Measurements from ENCODE around the gene UBE2L3. TPM values are rescaled to one million over a fixed set of nuclear protein-coding genes. Genes with fewer than 3 reads are reported as not detected.
"Not testable (repeated sequence)": the region's sequence is repeated elsewhere in the genome, so short reads cannot be mapped to it uniquely, and the experiment has no call there.

Gene UBE2L3
- total and polyA plus RNA-seq, 4 donors: 37.2 to 63.0 (median 44.0) TPM

DNA sequence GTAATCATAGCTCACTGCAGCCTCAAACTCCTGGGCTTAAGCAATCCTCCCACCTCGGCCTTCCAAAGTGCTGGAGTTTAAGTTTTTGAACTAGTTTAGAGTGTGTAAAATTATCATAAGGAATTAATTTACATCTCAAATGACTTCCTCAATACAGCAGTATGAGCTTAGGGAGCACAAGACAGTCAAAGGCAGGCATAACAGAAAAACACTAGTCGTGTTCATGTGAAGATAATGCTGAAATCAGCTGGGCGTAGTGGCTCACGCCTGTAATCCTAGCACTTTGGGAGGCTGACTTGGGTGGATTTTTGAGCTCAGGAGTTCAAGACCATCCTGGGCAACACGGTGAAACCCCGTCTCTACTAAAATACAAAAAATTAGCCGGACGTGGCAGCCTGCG is 36.5 kb downstream of the UBE2L3 start:
- TF ChIP-seq, protein P1, sequence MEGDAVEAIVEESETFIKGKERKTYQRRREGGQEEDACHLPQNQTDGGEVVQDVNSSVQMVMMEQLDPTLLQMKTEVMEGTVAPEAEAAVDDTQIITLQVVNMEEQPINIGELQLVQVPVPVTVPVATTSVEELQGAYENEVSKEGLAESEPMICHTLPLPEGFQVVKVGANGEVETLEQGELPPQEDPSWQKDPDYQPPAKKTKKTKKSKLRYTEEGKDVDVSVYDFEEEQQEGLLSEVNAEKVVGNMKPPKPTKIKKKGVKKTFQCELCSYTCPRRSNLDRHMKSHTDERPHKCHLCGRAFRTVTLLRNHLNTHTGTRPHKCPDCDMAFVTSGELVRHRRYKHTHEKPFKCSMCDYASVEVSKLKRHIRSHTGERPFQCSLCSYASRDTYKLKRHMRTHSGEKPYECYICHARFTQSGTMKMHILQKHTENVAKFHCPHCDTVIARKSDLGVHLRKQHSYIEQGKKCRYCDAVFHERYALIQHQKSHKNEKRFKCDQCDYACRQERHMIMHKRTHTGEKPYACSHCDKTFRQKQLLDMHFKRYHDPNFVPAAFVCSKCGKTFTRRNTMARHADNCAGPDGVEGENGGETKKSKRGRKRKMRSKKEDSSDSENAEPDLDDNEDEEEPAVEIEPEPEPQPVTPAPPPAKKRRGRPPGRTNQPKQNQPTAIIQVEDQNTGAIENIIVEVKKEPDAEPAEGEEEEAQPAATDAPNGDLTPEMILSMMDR (IDR thresholded peaks at IDR 0.05; ENCODE audit: control extremely low read depth, extremely low read depth): no peak
- ATAC-seq (ENCODE audit: insufficient read depth, low FRiP score) (no peak), DNase-seq (no peak)
- no peak overlapping the region for H3K27ac ChIP-seq (ENCODE audit: low read depth in 1 of 2, low read length in 1 of 2)
- H3K9ac ChIP-seq (ENCODE audit: insufficient read depth in 1 of 2, low read length in 2 of 2): no peak overlapping the region
- peaks cover 0 to 3% (median 0%) of the 10 kb centered on the region in 5 donors for H3K4me1 ChIP-seq (ENCODE audit: control insufficient read depth in 5 of 5, insufficient read depth in 5 of 5, low read length in 5 of 5)
- H3K9me3 ChIP-seq (ENCODE audit: control insufficient read depth in 4 of 4, insufficient read depth in 3 of 4, low read length in 3 of 4): no peaks in the 10 kb centered on the region
- H3K36me3 ChIP-seq (ENCODE audit: control insufficient read depth in 4 of 4, insufficient read depth in 4 of 4, low read length in 4 of 4): peaks cover 0 to 2% (median 0%) of the 10 kb centered on the region in 4 donors
- no peak overlapping the region for H3K4me3 ChIP-seq
- 84 to 87% methylated on average over 9 of the region's 9 CpGs for WGBS, 2 donors
- H3K27me3 ChIP-seq (ENCODE audit: control insufficient read depth in 3 of 3, insufficient read depth in 3 of 3, low read length in 2 of 3): no peaks in the 10 kb centered on the region

DNA sequence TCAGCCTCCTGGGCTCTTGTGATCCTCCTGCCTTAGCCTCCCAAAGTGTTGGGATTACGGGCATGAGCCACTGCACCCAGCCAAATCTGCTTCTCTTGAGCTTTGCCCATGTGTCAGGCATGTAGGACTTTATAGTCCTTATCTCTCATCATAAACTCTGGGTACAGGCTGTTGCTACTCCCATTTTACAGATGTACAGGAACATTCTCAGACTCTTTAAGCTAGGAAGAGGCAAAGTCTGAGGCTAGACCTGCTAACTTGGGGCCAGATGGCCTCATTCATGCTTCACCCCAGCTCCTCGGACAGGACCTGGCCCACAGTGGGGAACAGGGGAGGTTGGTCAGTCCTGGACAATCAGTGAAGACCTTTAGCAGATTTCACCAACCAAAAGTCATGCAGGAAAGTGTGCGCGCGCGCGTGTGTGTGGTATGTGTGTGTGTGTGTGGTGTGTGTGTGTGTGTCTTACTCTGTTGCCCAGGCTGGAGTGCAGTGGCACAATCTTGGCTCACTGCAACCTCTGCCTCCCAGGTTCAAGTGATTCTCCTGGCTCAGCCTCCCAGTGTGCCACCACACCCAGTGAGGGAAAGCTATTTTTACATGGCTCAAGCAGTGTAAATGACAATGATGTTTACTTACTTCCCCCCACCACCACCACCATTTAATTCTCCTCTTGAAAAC is 38.5 kb downstream of the UBE2L3 start:
- H3K27ac ChIP-seq (ENCODE audit: low read depth in 1 of 2, low read length in 1 of 2): no peak overlapping the region
- H3K9ac ChIP-seq (ENCODE audit: insufficient read depth in 1 of 2, low read length in 2 of 2): no peak overlapping the region
- H3K27me3 ChIP-seq (ENCODE audit: control insufficient read depth in 3 of 3, insufficient read depth in 3 of 3, low read length in 2 of 3): no peaks in the 10 kb centered on the region
- DNase-seq (no peak), ATAC-seq (ENCODE audit: insufficient read depth, low FRiP score) (no peak)
- H3K4me1 ChIP-seq (ENCODE audit: control insufficient read depth in 5 of 5, insufficient read depth in 5 of 5, low read length in 5 of 5): peaks cover 0 to 5% (median 0%) of the 10 kb centered on the region in 5 donors
- H3K9me3 ChIP-seq (ENCODE audit: control insufficient read depth in 4 of 4, insufficient read depth in 3 of 4, low read length in 3 of 4): no peaks in the 10 kb centered on the region
- 95 to 98% methylated on average over 7 of the region's 7 CpGs for WGBS, 2 donors
- TF ChIP-seq, protein P1 (IDR thresholded peaks at IDR 0.05; ENCODE audit: control extremely low read depth, extremely low read depth): no peak
- peaks cover 1 to 4% (median 1%) of the 10 kb centered on the region in 4 donors for H3K36me3 ChIP-seq (ENCODE audit: control insufficient read depth in 4 of 4, insufficient read depth in 4 of 4, low read length in 4 of 4)
- no peak overlapping the region for H3K4me3 ChIP-seq

DNA sequence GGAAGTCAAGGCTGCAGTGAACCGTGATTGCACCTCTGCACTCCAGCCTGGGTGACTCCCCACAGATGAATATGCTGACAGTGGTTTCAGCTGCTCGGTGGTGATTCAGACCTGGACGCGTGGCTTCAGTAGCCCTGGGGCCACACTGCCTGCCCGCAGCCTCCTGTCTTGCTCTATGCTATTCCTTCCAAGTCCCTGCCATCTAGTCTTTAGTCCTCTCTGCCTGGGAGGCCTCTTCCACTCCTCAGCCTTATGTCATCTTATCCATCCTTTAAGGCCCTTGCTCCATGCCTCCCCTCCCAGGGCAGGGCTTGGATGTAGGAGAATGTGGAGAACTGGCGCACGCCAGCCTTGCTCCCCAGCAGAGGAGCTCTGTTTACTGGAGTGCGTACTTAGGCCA is 39.3 kb downstream of the UBE2L3 start:
- Histone ChIP-seq H3K9me3 (ENCODE audit: control insufficient read depth in 4 of 4, insufficient read depth in 3 of 4, low read length in 3 of 4) (no peaks in the 10 kb centered on the region), H3K27ac (ENCODE audit: low read depth in 1 of 2, low read length in 1 of 2) (no peak overlapping the region), H3K27me3 (ENCODE audit: control insufficient read depth in 3 of 3, insufficient read depth in 3 of 3, low read length in 2 of 3) (no peaks in the 10 kb centered on the region), H3K36me3 (ENCODE audit: control insufficient read depth in 4 of 4, insufficient read depth in 4 of 4, low read length in 4 of 4) (peaks cover 3 to 10% (median 7%) of the 10 kb centered on the region in 4 donors), H3K4me3 (no peak overlapping the region), H3K4me1 (ENCODE audit: control insufficient read depth in 5 of 5, insufficient read depth in 5 of 5, low read length in 5 of 5) (peaks cover 0 to 5% (median 0%) of the 10 kb centered on the region in 5 donors), H3K9ac (ENCODE audit: insufficient read depth in 1 of 2, low read length in 2 of 2) (no peak overlapping the region)
- no peak for ATAC-seq (ENCODE audit: insufficient read depth, low FRiP score)
- TF ChIP-seq, protein P1 (IDR thresholded peaks at IDR 0.05; ENCODE audit: control extremely low read depth, extremely low read depth): no peak
- no peak for DNase-seq
- 93 to 94% methylated on average over 8 of the region's 8 CpGs for WGBS, 2 donors

DNA sequence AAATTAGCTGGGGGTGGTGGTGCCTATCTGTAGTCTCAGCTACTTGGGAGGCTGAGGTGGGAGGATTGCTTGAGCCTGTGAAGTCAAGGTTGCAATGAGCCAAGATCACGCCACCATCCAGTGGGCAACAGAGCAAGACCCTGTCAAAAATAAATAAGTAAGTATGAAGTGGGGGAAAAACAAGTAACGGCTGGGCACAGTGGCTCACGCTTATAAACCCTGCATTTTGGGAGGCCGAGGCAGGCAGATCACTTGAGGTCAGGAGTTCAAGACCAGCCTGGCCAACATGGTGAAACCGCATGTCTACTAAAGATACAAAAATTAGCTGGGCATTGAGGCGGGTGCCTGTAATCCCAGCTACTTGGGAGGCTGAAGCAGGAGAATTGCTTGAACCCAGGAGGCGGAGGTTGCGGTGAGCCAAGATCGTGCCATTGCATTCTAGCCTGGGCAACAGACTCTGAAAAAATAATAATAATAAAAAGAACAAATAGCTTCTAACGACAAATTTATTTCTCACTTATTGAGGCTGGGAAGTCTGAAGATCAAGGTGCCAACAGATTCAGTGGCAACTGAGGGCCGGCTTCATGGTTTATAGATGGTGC is 42.1 kb downstream of the UBE2L3 start:
- not testable (repeated sequence) for H3K9me3 ChIP-seq (ENCODE audit: control insufficient read depth in 4 of 4, insufficient read depth in 3 of 4, low read length in 3 of 4); DNase-seq; H3K4me3 ChIP-seq; H3K27me3 ChIP-seq (ENCODE audit: control insufficient read depth in 3 of 3, insufficient read depth in 3 of 3, low read length in 2 of 3); H3K27ac ChIP-seq (ENCODE audit: low read depth in 1 of 2, low read length in 1 of 2); H3K4me1 ChIP-seq (ENCODE audit: control insufficient read depth in 5 of 5, insufficient read depth in 5 of 5, low read length in 5 of 5); ATAC-seq (ENCODE audit: insufficient read depth, low FRiP score); H3K9ac ChIP-seq (ENCODE audit: insufficient read depth in 1 of 2, low read length in 2 of 2)
- H3K36me3 ChIP-seq (ENCODE audit: control insufficient read depth in 4 of 4, insufficient read depth in 4 of 4, low read length in 4 of 4): peaks cover 3 to 16% (median 9%) of the 10 kb centered on the region in 4 donors
- WGBS, 2 donors: 98% methylated on average over 11 of the region's 11 CpGs

All from lung (tissue), 12 donors.